GM18868 (cell line): Measurements from ENCODE around the gene PRDM15.

Source experiments
- ATAC-seq: cut with Tn5 transposase; IDR thresholded peaks from one replicate; pipeline ENCODE4 v1.9.1; 2021; ENCODE audit warnings: mild to moderate bottlenecking, moderate library complexity; ENCODE audit not compliant: unreplicated experiment

PRDM15 gene

DNA sequence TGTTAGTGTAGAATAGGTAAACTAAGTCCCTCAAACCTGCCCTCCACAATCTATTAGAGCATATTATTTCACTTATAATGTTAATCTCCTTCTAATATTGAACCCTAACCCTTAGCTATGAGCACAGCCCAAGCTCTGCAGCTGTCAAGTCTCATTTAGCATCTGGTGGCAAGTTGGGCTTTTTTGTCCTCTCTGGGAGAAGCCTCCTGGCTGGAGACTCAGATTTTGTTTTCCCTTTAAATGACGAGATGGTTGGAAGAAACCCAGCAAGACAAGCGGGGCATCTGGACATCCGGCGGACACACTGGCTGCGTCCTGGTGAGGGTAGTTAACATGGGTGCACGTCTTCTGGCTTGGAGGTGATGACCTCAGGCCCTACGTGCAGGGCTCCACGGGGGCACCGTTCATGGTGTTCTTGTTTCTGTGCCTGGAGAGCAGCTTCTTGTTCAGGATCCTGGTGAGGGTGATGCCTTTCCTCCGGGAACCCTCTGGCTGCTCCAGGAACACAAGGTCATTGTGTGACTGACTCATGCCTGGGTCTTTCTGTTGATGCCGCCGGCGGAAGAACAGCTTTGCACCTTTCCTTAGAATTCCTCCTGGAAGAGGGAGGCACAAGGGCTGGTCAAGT is 9.7 kb upstream of the PRDM15 start:
- no peak for ATAC-seq

DNA sequence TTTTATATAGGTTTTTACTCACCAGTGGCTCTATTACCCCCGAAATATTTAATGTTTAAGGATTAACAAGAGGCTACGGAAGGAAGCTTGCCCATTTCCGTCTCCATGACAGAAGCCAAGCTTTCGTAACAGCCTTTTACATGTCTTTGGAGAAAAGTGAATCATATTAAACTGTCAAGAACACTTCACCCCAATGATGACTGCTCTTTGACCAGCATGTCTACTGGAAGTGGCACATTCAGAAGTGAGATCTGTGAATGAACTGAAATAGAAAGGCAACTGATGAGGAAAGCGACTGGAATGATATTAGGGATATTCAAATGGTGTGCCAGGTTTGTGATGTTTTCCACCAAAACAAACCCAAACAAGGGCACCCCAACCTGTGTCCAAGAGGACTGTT is 8.5 kb upstream of the PRDM15 start:
- no peak for ATAC-seq

DNA sequence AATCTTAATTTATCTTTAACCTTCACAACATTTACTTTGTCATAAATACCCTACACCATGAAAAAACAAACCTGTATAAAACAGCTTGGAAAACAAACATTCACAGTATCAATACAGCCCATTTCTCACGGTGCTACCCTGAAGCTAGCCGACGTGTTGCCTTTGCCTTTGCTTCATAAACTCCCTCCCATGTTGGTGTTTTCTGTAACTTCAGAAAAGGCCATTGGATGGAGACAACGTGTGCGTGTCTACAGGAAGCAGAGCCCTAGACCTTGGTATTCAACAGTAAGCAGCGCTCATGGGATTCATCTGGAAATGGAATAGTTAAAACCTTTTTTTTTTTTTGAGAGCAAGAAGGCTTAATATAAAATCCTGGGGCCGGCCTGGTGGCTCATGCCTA is 7.2 kb upstream of the PRDM15 start:
- no peak for ATAC-seq

DNA sequence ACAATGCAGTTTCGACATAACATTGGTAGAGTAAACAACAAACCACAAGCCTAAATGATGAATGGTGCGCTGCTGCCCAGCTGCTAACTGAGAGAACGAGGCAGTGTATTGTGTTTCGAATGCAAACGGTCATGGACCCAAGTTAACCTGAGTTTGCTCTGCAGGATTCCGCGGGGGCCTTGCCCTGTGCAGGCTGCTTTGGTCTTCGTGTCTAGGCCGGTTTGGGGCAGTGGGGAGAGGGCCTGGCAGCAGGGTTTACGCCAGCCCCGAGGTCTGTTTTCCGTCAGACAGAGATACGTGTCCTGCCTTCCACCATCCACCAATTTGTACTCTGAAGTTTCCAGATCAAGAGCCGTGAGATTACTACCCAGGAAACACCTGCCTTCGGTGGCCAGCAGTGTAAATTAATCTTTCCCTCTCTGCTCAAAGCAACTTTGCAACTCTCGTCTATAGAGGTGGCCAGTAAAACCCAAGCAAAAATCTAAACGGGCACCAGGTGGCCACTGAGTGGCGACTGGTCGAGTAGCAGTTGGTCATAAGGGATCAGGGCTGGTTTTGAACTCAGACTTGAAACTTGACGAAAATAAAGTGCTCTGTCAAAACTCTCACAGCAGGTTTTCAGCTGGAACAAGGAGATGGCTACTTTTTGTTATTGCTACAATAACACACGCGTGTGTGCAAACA is 6.3 kb upstream of the PRDM15 start:
- ATAC-seq = no peak

DNA sequence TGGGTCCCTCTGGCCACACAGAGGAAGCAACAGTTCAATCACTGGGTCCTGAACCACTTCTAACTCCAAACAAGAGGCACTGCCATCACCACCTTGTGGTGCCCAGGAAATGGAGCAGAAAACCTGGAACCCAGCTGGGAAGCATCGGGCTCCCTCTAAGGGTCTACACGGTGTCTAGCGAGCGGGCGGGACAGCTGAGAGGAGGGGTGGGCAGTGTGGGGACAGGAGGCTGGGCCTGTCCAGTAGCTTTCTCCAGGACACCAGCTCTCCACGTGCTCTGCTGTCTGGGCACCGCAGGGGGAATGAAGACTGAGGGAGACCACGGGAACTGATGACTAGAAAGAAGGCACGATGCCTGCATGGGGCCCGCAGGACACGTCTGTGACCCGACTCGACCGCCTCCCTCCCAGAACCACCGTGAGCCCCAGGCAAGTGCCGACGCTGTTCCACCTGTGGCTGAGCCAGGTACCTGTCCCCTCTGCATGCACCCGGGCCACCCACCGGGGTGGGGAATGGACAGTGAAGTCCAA is 5.4 kb upstream of the PRDM15 start:
- no peak for ATAC-seq

DNA sequence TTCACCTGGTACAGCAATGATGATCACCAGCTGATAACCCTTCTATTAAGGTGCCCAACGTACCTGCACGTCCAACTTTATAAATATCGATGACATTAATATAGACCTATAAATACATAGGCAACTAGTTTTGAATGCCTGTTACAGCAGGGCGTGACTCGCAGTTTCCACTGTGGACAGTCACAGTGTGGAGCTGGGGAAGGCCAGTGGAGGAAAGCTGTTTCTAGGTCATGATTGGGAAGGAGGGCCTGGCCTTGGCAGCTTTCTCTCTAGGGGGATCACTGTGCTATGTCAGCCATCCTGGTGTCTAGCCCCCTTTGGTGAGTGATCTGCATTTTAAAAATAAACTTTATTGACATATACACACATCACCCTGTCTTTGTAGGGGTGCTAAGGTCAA is 4.4 kb upstream of the PRDM15 start:
- ATAC-seq = no peak

DNA sequence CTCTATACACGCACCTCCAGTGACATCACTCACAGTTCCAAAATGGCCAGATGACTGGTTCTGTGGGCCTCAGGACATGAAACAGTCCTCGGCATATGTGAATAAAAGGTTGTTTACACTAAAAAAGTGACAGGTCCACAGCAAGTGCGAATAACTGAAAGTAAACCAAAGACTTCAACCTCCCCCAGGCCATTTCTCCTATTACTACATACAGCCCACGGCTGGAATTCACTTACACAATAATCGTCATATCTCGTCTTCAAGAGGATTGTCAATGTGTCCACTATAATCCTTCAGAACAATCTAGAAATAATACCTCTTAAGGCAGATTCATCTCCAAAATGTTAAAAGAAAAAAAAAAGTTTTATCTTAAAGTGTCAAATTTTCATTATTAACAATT is 1.9 kb upstream of the PRDM15 start:
- no peak for ATAC-seq

DNA sequence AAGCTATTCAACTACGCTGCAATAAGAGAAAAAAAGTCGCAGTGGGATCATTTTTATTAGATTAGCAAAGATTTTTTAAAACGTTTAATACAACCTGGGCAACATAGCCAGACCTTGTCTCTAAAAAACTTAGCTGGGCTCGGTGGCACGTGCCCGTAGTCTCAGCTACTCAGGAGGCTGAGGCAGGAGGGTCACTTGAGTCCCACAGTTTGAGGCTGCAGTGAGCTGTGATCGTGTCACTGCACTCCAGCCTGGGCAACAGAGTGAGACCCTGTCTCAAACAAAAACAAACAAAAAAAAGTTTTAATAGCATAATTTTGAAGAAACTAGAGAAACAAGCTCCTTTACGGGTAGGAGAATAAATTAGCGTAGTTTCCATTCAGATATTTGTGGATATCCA is 1.0 kb upstream of the PRDM15 start:
- ATAC-seq = no peak

DNA sequence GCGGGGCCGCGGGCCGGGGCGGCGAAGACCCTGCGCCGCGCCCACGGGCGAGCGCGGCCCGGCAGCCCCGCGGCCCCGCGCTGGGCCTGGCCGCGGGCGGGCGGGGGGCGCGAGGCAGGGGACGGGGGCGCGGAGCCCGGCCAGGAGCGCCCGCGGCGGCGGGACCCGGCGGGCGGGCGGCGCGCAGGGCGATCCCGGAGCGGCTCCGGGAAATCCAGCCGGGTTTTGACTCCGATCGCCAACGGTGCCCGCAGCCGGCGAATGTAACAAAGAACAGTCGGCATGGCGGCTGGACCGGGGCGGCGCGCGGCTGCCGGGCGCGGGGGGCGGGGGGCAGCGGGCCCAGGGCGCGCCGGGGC is 334 bp downstream of the PRDM15 start:
- peak; percentile 60 for ATAC-seq

DNA sequence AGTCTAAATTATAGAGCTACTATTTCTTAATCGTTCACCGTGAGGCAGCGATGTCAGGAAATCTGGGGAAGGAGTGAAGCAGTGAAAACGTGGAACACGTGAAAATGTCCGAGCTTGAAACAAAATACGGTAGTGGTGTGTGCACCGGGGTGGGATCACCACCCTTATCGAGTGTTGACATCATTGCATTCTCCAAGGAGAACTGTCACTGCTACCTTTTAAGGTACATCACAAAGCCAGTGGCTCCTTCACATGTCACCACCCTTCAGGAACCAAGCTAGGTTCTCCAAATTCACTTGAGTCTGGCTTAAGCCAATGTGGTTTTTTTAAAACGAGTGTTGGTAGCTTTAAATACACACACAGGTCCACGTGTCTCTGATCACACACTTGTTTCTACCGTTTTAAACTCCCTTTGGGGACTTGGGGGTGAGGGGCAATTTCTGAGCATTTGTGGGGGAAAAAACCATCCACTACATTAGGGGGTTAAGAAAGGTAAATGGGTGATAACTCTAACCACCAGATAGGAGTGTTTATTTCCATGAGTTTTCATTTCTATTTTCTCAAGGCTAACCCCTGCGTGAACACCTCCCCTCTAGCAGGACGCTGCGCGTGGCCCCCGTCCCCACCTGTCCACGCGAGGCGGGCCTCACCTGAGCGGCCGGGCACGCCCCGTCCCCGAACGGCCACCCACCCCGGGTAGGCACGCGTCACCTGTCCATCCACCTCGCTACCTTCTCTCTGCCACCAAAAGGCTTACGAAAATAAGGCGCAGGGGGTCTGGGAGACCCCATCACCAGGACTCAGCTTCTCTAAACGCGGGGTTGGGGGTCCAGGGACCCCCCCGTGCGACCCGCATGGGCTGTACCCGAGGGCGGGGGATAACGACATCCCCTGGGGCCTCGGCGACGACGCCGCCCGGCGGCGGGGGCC is 978 bp downstream of the PRDM15 start:
- peak; percentile 25 for ATAC-seq

DNA sequence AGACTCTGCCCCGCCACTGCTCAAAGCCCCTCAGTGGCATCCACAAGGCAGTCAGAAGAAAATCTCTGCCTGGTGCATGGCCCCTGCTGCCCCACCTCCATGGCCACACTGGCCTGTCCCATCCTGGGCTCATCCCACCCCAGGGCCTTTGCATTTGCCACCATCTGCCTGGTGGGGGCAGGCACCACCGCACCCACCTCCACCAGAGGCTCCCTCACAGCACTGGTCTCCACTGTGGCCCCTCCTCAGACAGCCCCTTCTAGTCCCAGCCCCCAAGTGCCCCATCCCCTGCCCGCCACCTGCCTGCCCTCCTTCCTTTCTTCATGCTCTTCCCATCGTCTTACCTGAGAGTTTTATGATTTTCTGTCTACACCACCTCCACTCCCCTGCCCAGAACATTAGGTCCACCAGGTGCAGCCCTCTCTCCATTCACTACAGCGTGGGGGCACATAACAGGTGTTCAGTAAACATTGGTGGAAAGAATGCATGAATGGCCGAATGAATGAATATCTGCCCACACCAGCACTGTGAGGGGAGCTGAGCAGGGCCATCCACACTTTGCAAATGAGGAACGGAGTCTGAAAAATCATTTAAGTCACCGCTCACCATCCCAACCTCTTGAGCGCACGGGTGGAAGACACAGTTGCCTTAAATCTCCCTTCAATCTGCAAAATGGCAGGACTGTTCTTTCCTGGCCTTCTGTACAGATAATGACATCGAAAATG is 2.1 kb downstream of the PRDM15 start:
- no peak for ATAC-seq

DNA sequence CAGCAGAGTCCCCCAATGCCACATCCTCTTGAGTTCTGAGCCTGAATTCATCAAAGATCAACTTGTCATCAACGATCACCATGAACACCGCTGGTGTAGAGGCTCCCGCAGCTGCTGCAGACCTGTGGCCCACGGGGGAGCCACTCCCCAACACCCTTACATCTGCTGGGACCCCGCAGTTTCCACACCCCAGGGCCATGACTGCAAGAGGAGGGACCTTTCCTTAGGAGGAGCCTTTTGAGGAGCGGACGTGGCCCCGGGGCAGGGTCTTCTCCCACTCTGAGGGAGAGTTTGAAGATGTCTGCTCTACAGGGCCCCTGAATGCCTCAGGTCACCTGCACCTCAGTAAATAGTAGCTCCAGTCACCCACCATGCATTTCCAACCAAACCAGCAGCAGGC is 2.7 kb downstream of the PRDM15 start:
- no peak for ATAC-seq

DNA sequence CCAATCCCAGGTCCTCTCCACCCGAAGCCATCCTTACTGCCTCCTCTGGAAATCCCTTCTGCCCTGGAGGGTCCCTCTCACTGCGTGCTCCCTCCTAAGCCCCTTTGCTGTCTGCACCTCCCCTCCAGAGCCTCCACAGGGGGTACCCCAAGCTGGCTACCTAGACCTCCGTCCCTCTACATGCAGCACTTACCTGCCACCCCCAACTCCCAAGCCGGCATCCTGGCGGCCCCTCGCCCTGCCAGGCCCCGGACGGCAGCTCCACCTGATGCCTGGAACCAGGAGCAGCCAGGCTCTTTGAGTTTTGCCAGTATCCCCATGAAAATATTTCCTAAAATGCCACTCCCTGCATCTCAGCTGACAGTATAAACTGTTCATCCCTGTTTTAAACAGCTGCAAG is 4.1 kb downstream of the PRDM15 start:
- ATAC-seq = no peak

DNA sequence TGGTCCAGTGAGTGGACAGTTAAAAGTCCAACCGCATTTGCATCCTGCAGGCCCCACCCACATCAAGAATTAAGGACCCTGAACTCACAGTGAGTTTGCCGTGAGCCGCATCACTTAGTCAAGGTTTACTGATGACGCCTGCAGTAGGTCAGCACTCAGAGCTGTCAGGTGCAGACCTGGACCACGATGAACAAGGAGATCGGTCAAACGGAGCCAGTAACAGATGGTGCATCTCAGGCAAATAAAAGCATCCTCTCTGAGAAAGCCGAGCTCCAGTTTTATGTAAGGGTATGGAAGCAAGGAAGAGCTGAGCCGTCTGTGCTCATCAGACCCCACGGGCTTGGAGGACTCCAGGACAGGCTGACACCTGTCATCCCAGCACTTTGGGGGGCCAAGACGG is 4.5 kb downstream of the PRDM15 start:
- no peak for ATAC-seq

DNA sequence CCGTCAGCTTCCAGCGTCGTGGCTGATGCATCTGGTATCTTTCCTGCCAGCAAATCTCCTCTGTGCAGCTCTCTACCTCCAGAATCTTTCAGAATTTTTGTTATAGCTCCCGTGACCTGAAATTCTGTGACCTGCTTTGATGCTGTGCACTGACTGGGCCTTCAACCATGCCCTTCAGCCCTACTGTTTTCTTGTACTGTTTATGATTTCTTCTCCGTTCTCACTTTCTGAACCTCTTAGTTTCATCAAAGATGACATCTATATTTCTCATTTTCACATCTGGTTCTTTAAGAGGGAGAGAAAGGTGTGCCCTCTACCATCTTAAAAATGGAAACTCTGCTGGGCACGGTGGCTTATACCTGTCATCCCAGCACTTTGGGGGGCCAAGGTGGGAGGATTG is 5.7 kb downstream of the PRDM15 start:
- no peak for ATAC-seq

DNA sequence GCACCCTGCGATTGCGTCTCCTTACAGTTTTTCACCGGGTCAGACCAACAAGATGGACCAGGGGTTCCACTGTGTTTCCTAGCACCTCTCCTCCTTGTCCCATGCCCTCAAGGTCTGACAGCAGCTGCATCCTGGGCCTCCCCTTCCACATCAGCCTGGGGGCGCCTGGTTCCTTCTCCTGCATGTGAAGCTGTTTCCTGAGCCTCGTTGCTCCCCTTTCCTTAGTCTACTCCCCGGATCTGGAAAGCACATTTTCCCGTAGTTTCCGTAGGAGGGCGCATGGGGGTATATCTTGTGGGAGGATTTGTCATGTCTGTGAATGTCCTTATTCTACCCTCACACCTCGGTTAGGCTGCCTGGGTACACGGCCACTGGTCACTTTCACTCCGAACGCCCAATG is 6.1 kb downstream of the PRDM15 start:
- ATAC-seq = no peak

DNA sequence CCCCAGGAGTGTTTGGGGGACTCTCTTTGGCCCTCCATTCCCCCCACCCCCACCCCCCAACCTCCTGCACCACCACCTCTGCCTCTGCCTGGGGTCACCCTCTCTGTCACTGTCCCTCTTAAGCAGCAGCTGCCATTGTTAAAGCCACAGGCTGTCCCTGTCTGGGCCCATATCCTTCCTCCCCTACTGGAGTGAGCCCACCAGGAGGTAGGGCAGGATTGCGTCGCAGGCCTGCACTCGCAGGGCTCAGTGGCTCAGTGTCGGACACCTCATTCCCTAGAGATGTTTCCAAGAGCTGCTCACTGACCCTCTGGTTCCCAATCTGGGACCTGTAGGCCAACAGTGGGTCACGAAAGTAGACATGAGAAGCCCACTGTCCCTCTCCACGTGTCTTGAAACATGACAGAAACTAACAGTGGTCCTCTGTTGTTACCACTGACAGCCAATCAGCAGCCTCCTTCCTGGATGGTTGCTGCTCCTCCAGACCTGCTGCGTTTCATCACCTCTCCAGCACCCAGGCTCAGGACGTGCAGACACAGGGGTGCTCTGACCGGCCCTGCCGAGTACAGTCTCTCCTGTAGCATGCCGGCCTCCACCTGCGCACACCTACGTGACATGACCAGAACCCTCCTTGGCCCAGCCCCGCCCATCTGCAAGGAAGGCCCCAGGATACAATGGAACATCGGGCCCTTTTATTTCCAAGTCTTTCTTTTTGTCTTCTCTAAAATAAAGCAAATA is 7.7 kb downstream of the PRDM15 start:
- no peak for ATAC-seq

DNA sequence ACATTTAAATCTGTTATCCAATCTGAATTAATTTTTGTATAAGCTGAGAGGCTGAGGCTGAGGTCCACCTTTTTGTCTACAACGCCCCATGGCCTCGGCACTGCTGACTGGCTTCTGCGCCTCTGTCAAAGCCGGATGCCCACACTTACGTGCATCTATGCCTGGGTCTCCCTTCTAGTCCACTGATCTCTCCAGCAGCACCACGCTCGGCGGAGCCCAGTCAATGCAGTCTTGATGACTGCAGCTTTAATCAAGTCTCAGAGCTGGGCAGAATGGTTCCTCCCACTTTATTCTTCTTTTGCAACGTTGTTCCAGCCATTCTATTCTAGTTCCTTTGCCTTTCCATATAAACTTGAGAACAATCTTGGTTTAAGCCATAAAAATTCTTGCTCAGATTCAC is 9.4 kb downstream of the PRDM15 start:
- no peak for ATAC-seq

DNA sequence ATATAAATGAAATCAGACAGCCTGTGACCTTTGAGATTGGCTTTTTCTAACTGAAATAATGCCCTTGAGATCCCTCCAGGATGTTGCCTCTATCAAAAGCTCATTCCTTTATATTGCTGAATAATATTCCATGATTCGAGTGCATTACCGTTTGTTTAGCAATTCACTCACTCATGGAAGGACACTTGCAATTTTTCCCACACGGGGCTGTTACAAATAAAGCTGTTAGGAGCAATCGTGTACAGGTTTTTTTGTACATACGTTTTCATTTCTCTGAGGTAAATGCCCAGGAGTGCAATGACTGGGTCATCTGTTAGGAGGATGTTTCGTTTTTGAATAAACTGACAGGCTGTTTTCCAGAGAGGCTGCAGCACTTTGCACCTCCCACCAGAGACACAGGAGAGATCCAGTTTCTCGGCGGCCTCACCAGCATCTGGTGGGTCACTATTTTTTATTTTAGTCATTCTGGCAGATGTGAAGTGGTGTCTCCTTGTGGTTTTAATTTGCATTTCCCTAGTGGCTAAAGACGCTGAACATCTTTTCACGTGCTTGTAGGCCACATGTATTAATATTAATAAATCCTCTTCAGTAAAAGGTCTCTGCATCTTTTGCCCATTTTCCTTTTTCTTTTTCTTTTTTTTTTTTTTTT is 11.0 kb downstream of the PRDM15 start:
- peak; percentile 45 for ATAC-seq

DNA sequence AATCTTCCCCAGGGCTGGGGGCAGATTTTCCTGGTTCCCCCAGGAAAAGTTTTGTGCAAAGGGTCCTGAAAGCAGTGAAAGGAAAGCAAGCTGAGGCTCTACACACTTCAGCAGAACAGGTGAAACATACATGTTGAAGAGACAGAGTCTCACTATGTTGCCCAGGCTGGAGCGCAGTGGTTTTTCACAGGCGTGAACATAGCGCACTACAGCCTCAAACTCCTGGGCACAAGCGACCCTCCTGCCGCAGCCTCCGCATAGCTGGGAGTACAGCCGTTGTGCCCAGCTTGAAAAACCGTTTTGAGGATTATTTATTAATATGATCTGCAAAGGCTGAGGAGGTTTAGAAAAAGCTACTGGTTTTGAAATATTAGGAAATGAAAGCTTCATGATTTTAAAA is 11.8 kb downstream of the PRDM15 start:
- ATAC-seq = no peak
